B cell (primary cell): ENCODE data around the gene PAGE4. TPM values are rescaled to one million over a fixed set of nuclear protein-coding genes. Genes with fewer than 3 reads are reported as not detected.
A peak's percentile ranks its signal among the peaks of the same experiment; 100 is the strongest.

Source experiments
- ATAC-seq: fragments of 200-7000 bp; cut with Tn5 transposase; one replicate; pipeline ENCODE4 v1.10.0; 2021; ENCODE audit warnings: low read depth, mild to moderate bottlenecking, moderate number of reproducible peaks, moderate library complexity
- CTCF ChIA-PET: fragments of 350-600 bp; sonication (Branson Sonifier 250); formaldehyde crosslinking; loops from one replicate; lab custom pipeline; 2021; ENCODE audit warnings: antibody characterized with exemption, inconsistent platforms; lab: Charles Lee
- POLR2A ChIA-PET: fragments of 350-600 bp; sonication (Branson Sonifier 250); formaldehyde crosslinking; loops from one replicate; lab custom pipeline; 2021; ENCODE audit warnings: antibody characterized with exemption; lab: Charles Lee
- DNase-seq: peaks from one replicate; pipeline ENCODE4 v3.0.0; 2013
- H2AFZ ChIP-seq: 2 replicates; pipeline ENCODE4 v1.6.1; 2012; ENCODE audit warnings: mild to moderate bottlenecking, low read depth, low read length; ENCODE audit not compliant: insufficient read depth, poor library complexity, severe bottlenecking
- H3K27ac ChIP-seq, 2 donors: 1 replicate in 1 of 2; 2 replicates in 1 of 2; pipeline ENCODE4 v1.5.1; 2012 to 2013; ENCODE audit warnings: low read length in 2 of 2, mild to moderate bottlenecking in 2 of 2, moderate library complexity in 1 of 2
- H3K27me3 ChIP-seq, 4 experiments: fragments of 200-600 bp in 1 of 4; sonication (generic) in 1 of 4; replicated peaks in 1 of 4; 1 replicate in 2 of 4; 2 replicates in 2 of 4; pipeline versions ENCODE4 v1.6.1 to v1.7.0; 2013 to 2016; ENCODE audit warnings: low read length in 3 of 4, mild to moderate bottlenecking in 2 of 4, mixed read lengths in 1 of 4, moderate library complexity in 1 of 4; ENCODE audit not compliant: insufficient read depth in 4 of 4, control insufficient read depth in 3 of 4; ENCODE audit errors: control extremely low read depth in 1 of 4
- H3K36me3 ChIP-seq, 2 experiments: replicated peaks in 1 of 2; 1 replicate in 1 of 2; 2 replicates in 1 of 2; pipeline versions ENCODE4 v1.6.1 to v1.7.1; 2013; ENCODE audit warnings: low read length in 1 of 2; ENCODE audit not compliant: insufficient read depth in 2 of 2, control insufficient read depth in 1 of 2; ENCODE audit errors: control extremely low read depth in 1 of 2, extremely low read depth in 1 of 2
- H3K4me1 ChIP-seq, 2 donors: fragments of 200-600 bp in 1 of 2; sonication (generic) in 1 of 2; 1 replicate in 1 of 2; 2 replicates in 1 of 2; pipeline versions ENCODE4 v1.5.1 to v1.6.1; 2013 to 2017; ENCODE audit warnings: low read length in 2 of 2; ENCODE audit not compliant: control insufficient read depth in 2 of 2, insufficient read depth in 2 of 2
- H3K4me2 ChIP-seq: replicated peaks from 2 replicates; pipeline ENCODE3; 2012; ENCODE audit warnings: mild to moderate bottlenecking, low read depth, low read length; ENCODE audit not compliant: poor library complexity, severe bottlenecking
- H3K4me3 ChIP-seq, 5 experiments: fragments of 200-600 bp in 1 of 5; sonication (generic) in 1 of 5; 1 replicate in 3 of 5; 2 replicates in 2 of 5; pipeline versions ENCODE4 v1.5.1 to v1.7.0; 2011 to 2016; ENCODE audit warnings: low read length in 4 of 5, mild to moderate bottlenecking in 4 of 5, low read depth in 2 of 5, control low read depth in 1 of 5, moderate library complexity in 1 of 5; ENCODE audit not compliant: insufficient read depth in 1 of 5; ENCODE audit errors: control extremely low read depth in 1 of 5, extremely low read depth in 1 of 5
- H3K79me2 ChIP-seq: fragments of 200-600 bp; sonication (generic); one replicate; pipeline ENCODE4 v1.6.0; 2016; ENCODE audit warnings: low read length; ENCODE audit not compliant: control insufficient read depth, insufficient read depth
- H3K9ac ChIP-seq: fragments of 200-600 bp; sonication (generic); 2 replicates; pipeline ENCODE4 v1.6.1; 2017; ENCODE audit warnings: mild to moderate bottlenecking, low read length, moderate library complexity
- H3K9me3 ChIP-seq, 3 donors: one replicate each; pipeline versions ENCODE4 v1.6.1 to v1.7.1; 2013; ENCODE audit warnings: low read length in 2 of 3; ENCODE audit not compliant: control insufficient read depth in 2 of 3, insufficient read depth in 1 of 3; ENCODE audit errors: control extremely low read depth in 1 of 3
- H4K20me1 ChIP-seq: 2 replicates; pipeline ENCODE4 v1.6.0; 2012; ENCODE audit warnings: mild to moderate bottlenecking, low read length; ENCODE audit not compliant: insufficient read depth, control insufficient read depth, poor library complexity, severe bottlenecking
- H3K27ac Mint-ChIP-seq: one replicate; pipeline ENCODE4 v1.8.0; 2021; ENCODE audit warnings: mixed read lengths
- H3K27me3 Mint-ChIP-seq: one replicate; pipeline ENCODE4 v1.8.0; 2021; ENCODE audit warnings: mixed read lengths
- H3K4me1 Mint-ChIP-seq: one replicate; pipeline ENCODE4 v1.8.0; 2021; ENCODE audit warnings: mixed read lengths
- H3K4me3 Mint-ChIP-seq: one replicate; pipeline ENCODE4 v1.8.0; 2021; ENCODE audit warnings: mixed read lengths
- H3K9me3 Mint-ChIP-seq: one replicate; pipeline ENCODE4 v1.8.0; 2022; ENCODE audit warnings: mixed read lengths; ENCODE audit not compliant: insufficient read depth
- CTCF ChIP-seq: fragments of 200-600 bp; IDR thresholded peaks from one replicate; pipeline ENCODE4 v1.8.0; 2022; ENCODE audit warnings: antibody characterized with exemption, mild to moderate bottlenecking
- EZH2 ChIP-seq: IDR thresholded peaks from 2 replicates; pipeline ENCODE4 v1.6.1; 2012; ENCODE audit warnings: borderline replicate concordance, low read depth, mild to moderate bottlenecking, moderate library complexity, low read length; ENCODE audit not compliant: insufficient read depth, poor library complexity, severe bottlenecking
- WGBS: methylation state at CpG from one replicate; pipeline ENCODE4 v1.1.5; 2013; ENCODE audit warnings: missing lambda C conversion rate; ENCODE audit not compliant: insufficient coverage; 5-methylcytosine and 5-hydroxymethylcytosine counted together
- intact Hi-C: fragments of 100-400 bp; cut with micrococcal nuclease; formaldehyde crosslinking; loops from one replicate; pipeline ENCODE4 v1.10.0; 2022
- polyA plus RNA-seq: library from polyadenylated mRNA; depleted of rRNA; stranded (reverse); fragments of >200 nt; gene quantifications from 2 replicates; pipeline ENCODE4 v1.2.3, GENCODE V29; 2012
- total RNA-seq, 2 donors: library from RNA; stranded (reverse); fragments of 120-200 nt in 1 of 2; gene quantifications; 1 replicate in 1 of 2; 2 replicates in 1 of 2; pipeline versions ENCODE4 v1.2.3 to v1.2.4, GENCODE V29; 2013 to 2022

PAGE4 gene
- total and polyA plus RNA-seq, 2 donors (not counting 1 experiment from before 2014, with no cell fraction given), result not detected

GRCh38 chrX:49878834-49879655 lies 49.9 kb downstream of the PAGE4 start, which contains the start of gene USP27X:
Gene USP27X, plus strand, starts transcription at chrX:49879484. Its CDS starts 824 bp downstream, at chrX:49880308.
- ChIA-PET CTCF (interaction anchor here (0.6 to 2.5 kb wide), 5 partner anchors 37 to 796 kb away, joined by 3 to 6 read pairs (median 5); partner anchors contain the start of gene CLCN5), POLR2A (no interaction called here)
- Histone ChIP-seq H3K4me2 (peak within 1 kb of the TSS; percentile 79), H4K20me1 (no peaks in the 10 kb centered on the region), H3K9me3 (no peaks in the 10 kb centered on the region), H3K79me2 (no peaks in the 10 kb centered on the region), H3K27me3 (no peaks in the 10 kb centered on the region), H3K4me1 (peaks cover 10 to 26% of the 10 kb centered on the region in 2 donors), H3K4me3 (peak within 1 kb of the TSS; percentile 8 to 64 (median 54)), H3K9ac (peak within 1 kb of the TSS; percentile 65), H3K27ac (peak within 1 kb of the TSS; percentile 49 to 65), H2AFZ (peak within 1 kb of the TSS; percentile 75), H3K36me3 (no peaks in the 10 kb centered on the region)
- H3K9me3 Mint-ChIP-seq, result no peaks in the 10 kb centered on the region
- TF ChIP-seq EZH2 (no peak), CTCF (peak; percentile 65)
- intact Hi-C loops, result loop anchor here (1.0 to 5.0 kb wide), 3 partner anchors 43 to 325 kb away; partner anchors contain the start of genes CCNB3 and CLCN5
- ATAC-seq (peak; percentile 93), DNase-seq (peak; percentile 90)
- H3K27ac Mint-ChIP-seq, result peak within 1 kb of the TSS; percentile 83
- H3K27me3 Mint-ChIP-seq, result no peaks in the 10 kb centered on the region
- H3K4me1 Mint-ChIP-seq, result peaks cover 25% of the 10 kb centered on the region
- peak within 1 kb of the TSS; percentile 86 for H3K4me3 Mint-ChIP-seq
- 2% methylated on average over 33 of the region's 60 CpGs for WGBS
